ENCODE results near the gene PTPRT.

The PTPRT gene

DNA sequence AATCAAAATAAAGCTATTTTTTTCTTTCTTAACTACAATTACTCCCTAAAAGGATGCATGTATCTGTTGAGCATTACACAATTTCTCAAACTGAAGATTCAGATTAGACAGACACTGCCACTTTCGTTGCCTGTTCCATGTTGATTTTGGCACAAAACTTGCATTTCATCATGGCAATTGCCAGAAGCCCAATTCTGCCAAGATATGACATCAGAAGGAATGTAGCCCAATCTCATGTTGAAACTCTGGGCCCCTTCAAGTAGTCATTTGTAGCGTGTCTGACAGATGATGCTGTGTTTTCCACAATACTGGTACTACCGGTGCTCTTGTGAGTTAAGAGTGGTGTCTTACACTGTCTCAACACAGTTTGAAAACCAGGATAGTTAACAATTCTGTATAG is 705.4 kb downstream of the PTPRT start:
- no peak for DNase-seq (ENCODE audit: low read depth, low spot score)

DNA sequence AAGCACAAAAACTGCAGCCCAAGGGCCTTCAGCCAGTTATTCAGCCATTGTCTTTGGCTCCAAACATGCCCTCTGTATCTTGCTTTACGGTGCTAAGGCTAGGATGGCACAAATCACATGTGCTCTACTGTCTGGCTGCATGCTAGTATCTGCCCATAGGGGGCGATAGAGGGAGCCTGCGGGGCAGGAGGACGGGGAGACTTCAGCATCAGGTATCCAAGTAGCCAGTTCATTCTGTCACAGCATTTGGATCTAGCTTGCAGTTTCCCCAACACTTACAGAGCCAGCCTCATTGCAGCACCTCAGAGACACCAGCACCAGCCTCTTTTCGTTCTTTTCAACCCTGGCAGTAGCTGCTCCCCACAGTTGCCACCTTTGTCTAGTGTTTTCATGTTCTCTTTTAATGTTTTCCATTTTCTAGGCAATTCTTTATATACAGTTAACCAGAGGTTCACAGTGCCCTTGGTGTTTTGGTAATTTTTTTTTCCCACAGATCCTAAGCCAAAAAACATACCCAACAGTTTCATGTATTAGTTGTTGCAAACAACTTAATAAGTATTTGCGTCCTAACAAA is 705.9 kb downstream of the PTPRT start:
- no peak for DNase-seq (ENCODE audit: low read depth, low spot score)

DNA sequence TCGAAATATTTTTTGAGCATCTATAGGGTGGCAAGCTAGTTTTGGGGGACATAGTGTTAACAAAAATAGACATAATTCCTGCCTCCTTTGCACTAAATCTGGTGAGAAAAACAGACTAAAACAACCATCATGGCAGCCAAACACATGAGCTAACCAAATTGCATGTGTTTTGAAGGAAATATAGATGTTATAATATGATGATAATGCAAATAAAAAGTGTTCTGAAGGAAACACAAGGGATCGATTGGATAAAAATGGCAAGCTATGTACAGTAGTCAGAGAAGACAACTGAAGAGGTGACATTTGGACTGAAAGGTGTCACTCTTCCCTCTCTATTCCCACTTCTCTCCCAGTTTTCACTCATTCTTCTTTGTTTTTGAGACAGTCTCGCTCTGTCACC is 706.9 kb downstream of the PTPRT start:
- no peak for DNase-seq (ENCODE audit: low read depth, low spot score)

DNA sequence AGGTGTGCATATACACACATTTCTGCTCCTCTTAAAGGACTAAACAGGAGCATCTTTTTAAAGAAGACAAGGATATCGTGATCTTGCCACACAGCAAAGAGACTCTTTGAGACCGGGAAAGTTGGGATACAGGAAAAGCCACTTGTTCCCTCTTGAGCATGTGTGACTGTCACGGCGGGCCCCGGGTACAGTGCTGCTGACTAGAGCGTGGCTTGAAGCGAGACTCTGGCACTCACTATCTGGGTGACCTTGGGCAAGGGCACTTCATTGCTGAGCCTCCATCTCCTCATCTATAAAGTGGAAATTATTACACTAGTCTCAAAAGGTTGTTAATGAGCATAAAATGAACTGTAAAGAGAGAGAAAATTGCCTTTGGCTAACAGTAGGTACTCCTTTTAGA is 713.9 kb downstream of the PTPRT start:
- no peak for DNase-seq (ENCODE audit: low read depth, low spot score)

DNA sequence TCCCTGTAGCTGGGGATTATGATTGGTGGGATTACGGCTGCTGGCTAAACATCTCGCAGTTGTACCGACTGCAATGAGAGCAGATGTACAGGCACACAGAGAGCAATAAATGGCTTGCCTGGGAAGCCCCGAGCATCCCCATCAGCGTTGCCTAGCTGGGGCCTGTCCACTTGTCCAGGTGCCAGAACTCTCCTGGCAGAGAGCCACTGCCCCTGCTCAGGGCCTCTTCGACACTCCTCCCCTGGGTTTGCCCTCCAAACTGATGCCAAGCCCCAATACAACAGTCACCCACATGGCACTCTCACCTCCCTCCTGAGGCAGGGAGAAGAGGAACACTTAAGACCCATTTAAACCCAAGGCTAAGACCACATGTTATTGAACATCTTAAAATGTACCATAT is 715.1 kb downstream of the PTPRT start:
- no peak for DNase-seq (ENCODE audit: low read depth, low spot score)

DNA sequence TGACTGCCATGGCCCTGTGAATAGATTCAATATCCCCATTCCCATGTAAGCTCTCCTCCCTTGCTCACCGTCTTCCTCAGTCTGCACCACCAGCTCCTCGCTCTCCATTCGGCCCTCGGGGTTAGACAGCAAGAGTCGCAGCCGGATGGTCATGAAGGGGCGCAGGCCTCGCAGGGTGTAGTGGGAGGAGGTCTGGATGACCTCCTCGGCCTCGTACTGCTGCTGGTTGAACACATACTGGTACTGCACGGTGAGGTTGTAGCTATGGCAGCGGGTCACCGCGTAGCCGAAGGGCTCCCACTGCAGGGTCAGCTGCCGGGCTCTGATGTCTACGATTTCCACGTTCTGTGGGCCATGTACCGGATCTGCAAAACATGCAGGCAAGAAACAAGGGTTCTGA is 717.5 kb downstream of the PTPRT start:
- no peak for DNase-seq (ENCODE audit: low read depth, low spot score)

DNA sequence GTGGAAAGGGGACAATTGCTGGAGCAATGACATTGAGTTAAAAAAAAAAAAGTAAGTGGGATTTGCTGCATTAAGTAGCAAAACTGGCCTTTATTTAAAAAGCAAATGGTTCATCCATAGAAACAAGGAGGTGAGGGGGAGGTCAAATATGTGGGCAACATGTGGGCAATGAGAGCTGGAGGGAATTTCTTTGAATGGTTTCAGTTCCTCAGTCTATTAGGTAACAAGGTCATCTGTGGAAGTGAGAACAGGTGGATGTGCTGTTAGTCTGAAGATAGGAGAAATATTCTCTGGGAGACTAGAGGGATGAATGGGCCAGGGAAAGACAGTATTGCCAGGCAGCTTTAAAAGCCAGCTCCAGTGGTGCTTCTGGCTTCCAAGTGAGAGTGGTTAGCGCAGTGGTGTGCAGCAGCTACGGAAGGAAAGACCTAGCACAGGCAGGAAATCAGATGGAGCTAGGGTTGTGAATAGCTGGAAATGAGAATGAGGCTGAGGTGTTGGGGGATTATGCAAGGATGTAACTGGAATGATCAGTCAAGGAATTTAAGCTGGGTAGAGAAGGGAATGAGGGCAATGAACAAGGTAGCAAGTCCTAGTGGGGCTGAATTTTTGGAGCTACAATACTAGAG is 727.6 kb downstream of the PTPRT start:
- DNase-seq (ENCODE audit: low read depth, low spot score) = no peak

DNA sequence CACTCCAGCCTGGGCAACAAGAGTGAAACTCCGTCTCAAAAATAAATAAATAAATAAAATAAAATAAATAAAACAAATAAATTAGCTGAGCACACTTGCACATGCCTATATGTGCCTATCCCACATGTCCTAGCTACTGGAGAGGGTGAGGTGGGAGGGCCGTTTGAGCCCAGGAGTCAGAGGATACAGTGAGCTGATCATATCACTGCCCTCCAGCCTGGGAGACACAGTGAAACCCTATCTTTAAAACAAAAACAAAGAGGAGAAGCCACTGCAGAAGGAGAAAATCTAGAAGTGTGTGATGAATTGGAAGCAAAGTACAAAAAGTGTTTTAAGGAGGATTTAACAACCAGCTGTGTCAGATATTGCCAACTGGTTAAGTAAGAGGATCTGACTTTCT is 728.4 kb downstream of the PTPRT start:
- no peak for DNase-seq (ENCODE audit: low read depth, low spot score)

DNA sequence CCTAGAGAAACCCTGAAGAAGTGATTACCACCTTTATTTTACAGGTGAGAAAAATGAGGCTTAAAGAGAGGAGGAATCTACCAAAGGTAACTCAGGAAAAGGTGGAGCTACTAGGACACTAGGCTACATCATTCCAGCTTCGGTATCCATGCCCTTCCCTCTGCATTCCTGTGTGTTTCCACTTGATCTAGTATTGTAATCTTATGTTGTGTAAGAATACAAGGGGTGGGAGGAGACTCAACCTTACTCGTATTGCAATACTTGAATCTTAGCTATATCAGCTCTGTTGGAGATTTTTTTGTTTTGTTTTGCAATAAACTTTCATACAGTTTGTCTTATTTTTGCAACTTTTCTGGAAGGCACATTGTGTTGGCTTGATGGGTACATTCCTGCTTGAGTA is 742.4 kb downstream of the PTPRT start:
- no peak for DNase-seq (ENCODE audit: low read depth, low spot score)

DNA sequence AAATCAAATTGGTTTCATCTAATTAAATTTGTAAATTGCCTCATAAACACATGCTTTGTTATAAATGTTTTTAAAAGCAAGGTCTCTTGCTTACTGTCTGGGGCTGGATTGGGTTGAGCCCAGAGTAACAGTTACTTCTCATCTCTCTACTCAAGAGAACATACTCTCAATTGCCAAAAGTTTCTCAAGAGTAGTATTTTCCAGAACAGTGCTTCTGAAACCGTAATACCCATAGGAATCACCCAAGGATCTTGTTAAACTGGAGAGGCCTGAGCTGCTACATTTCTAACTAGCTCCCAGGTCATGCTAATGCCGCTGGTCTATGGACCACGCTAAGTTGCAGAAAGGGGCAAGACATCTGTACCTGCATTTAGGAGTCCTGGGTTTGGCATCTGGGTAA is 744.9 kb downstream of the PTPRT start:
- no peak for DNase-seq (ENCODE audit: low read depth, low spot score)

DNA sequence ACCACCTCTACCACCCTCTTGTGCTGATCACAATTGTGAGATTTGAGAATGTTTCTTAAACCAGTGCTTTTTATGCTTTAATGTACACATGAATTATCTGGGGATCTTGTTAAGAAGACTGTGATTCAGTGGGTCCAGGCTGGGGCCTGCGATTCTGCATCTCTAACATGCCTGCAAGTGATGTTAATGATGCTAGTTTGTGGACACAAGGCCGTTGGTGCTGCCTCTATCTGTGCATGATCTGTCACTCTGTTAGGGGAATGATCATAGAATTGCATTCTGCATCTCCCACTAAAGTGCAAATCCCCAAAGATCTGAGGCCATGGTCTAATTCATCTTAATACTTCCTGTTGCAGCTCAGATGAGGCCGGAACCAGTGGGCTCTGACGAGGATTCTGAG is 746.5 kb downstream of the PTPRT start:
- DNase-seq (ENCODE audit: low read depth, low spot score) = no peak

DNA sequence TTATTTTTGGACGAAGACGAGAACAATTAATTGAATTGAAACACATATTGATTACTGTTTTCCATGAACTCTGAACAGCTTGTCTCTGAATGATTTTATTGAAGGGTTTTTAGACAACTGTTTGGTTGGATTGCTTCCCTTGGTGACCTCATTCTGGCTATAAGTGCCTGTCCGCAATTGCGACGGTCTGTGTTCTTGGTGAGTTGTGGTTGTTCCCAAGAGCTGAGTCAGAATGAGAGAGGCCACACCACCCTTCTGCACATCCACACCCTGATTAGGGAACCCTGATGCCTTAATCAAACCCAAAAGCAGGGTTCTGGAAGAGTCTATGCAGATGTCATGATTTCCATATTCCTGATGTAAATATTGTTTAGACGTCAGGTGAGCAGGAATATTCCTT is 747.0 kb downstream of the PTPRT start:
- no peak for DNase-seq (ENCODE audit: low read depth, low spot score)

DNA sequence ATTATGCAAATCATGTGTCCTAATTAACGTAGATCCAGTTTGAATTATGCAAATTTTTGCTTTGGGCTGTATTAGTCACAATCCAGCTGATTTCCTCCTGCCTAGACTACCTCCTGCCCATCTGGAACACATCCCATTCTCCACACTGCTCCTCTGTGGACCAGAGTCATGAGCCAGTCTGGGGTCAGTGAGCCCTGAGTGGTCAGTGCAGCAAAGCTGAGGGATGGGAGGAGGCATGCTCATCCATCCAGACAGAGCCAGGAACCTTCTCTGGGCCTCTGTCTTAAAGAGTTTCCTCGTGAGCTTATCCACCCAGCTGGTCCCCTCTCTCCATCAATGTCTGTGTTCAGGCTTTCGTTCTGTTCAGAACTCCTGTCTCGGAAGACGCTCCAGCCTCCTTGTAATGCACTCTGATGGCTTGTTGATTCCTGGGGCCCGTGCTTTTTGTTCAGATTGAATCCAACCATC is 747.8 kb downstream of the PTPRT start:
- no peak for DNase-seq (ENCODE audit: low read depth, low spot score)

DNA sequence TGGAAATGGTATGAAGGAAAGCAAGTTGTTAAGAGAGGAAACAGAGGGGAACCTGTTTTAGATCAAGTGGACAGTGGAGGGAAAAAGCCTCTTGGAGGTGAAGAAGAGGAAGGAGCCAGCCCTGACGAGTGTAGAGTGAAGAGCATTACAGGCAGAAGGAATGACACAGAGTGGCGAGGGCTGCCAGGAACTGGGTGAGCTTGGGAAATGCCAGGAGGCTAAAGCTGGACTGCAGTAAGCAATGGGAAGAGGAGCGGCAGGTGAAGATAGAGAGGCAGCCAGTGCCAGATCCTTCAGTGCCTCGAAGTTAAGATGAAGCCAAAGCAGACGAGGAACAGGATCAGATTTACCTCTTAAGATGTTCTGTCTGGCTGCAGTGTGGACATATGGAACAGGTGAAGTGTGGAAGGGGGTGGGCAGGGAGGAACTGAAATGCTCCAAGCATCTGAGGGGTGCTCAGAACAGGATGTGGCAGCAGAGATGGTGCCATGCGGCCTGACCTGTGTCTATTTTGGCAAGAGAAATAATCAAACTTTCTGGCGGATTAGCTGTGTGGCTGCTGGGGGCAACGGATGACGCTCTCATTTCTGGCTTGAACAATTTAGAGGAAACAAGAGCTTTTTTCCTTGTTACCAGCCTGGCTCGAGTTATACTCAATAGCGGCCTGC is 748.4 kb downstream of the PTPRT start:
- DNase-seq (ENCODE audit: low read depth, low spot score) = no peak

DNA sequence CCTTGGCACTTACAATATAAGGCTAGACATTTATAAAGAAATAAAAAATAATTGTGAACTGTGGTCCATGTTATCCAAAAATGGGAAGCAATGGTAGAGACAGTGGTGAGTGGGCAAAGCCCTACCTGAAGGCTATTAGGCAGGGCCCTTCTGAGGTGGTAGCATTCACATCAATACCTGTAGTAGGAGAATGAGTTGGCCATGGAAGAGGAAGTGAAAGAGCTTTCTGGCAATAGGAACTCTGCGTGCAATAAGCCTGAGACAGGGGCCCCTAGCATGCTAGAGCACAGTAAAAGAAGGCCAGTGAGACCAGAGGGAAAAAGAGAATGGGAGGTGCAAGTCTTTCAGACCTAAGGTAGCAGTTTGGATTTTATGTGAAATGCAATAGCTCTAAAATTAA is 754.5 kb downstream of the PTPRT start:
- no peak for DNase-seq (ENCODE audit: low read depth, low spot score)

DNA sequence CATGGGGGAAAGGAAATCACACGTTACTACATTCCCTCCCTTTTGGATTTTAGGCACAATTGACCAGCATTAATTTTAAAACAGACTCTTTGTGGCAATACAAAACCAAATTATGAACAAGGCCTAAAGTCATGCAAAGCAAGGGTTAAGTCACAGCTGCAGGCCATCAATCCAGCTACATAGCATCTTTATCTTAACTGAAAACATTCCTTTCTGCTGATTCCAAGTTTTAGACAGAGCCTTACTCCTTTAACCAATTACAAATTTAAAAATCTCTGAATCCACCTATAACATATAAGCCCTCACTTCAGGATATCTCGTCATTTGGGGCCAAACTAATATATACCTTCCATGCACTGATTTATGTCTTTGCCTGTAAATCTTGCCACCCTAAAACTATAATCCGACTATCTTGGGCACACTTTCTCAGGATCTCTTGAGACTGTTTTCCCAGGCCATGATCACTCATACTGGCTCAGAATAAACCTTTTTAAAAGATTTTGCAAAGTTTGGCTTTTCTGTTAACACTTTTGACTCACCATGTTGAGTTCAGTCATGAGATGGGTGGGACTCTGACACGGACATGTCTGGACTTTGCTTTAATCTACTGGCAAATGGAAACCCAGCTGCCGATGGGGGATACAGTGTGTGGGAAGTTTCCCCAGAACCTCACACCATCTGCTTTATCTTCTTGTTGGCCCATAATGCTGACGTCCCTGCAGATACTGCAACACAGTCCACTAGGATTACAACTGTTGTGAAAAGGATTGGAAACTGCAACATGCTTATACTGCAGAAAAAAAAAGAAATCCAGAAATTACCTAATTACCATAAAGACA is 757.0 kb downstream of the PTPRT start:
- DNase-seq (ENCODE audit: low read depth, low spot score) = no peak

DNA sequence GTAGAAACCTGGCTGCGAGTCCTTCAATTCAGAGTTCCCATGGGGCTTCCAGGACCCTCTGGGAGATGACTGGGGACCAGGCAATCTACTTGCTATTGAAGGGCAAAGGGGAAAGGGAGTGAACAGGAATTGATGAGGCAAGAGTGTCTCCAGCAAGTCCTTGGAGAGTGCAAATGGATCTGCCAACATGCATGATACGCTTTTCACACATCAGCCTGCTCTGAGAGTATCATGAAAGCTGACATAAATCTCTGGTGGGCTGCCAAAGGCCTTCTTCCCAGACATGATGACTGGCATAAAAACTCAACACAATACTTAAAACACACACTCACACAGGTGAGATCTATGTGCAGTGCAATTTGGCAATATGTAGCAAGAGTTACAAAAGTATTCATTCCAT is 759.1 kb downstream of the PTPRT start:
- DNase-seq (ENCODE audit: low read depth, low spot score) = no peak

DNA sequence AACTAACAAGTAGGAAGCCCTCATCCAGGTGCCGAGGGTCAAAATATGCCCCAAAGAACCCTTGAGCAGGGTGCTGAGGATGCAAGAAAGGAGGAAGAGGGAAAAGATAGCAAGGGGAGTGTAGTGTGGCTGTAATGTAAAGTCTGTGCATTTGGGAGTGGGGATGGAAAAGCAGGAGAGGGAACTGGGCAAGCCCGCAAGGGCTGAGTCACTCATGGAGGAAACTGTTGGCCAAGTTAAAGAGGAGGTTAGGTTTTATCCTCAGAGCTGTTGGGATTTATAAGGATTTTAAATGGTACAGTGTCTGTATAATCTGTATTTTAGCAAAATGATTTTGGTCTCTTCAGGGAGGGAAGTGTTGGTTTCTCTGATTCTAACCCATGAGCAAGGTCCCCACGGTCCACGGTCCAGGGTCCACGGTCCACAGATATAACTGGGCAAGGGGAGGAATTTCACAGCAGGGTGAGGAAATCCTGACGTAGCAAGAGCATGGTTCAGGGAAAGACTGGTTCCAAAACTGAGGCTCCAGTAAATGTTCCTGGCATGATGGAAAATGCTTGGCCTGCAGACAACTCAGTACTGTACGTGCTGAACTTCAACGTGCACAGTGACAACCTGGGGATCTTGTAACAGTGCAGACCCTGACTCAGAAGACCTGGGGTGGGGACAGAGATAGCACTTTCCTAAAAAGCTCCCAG is 759.8 kb downstream of the PTPRT start:
- no peak for DNase-seq (ENCODE audit: low read depth, low spot score)

DNA sequence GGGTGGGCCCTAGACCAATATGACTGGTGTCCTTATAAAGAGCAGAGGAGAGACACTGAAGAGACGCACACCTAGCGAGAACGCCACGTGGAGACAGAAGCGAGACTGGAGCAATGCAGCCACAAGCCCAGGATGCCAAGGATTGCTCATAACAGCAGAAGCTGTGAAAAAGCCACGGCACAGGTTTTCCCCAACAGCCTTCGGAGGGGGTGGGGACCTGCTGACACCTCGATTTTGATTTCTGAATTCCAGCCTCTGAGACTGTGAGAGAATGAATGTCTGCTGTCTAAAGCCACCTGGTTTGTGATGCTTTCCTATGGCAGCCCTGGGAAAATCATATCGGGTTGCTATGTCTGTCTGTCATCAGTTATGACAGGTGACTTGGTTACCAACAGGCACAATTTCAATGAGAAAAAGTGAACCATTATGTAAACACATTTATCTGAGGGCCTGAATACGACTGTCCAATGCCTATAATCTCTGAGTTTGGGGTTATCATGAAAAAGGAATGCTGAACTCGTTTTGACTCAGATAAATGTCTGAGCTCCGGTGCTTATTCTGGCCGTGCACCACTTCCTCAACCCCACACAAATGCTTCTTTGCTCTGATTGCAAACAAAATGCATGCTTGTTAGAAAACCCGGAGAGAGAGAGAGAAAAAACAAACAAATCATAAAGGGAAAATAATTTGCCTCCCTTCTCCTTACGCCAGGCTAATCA is 769.7 kb downstream of the PTPRT start:
- DNase-seq (ENCODE audit: low read depth, low spot score) = no peak

DNA sequence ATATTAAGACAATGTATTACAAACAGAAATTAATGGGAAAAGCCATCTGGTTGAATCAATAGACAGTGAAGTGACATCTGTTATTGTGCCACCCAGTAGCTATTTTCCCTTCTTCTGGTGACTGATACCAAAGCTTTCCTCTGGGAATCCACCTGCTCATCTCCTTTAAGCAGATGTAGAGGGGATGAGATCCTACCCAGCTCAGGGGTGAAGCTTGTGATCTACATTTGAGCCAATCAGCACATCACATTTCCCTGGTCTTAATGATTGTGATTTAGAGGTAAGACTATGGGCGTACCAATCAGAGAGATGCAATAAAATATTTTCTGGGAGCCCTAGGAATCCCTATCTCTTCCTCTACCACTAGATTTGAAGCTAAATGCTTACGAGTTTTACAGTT is 782.9 kb downstream of the PTPRT start:
- DNase-seq (ENCODE audit: low read depth, low spot score) = no peak

DNA sequence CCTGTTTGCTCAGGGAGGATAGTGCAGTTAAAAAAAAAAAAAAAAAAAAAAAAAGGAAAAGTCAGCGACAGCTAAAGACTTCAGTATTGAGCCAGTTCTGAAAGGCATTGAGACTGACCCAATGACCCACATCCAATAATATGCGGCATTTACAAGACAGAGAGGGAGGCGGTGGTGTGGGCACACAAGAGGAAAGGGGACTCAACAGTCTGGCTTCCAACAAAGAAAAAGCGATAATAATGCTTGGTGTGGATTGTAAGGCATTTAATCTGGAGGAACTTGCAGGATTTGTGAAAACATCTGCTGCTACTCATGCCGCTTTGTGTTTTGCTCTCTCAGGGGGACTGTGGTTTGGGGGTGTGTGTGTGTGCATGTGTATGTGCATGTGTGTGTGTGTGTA is 787.3 kb downstream of the PTPRT start:
- no peak for DNase-seq (ENCODE audit: low read depth, low spot score)

Data from smooth muscle cell of the brain vasculature (primary cell).